Natural killer cell treated with Interleukin-12 subunit alpha and Interleukin-12 subunit beta and Interleukin-15 and Interleukin-18, amount 100 ng/mL, for 72 hours (primary cell): ENCODE results near the gene PROSER2. TPM values are rescaled to one million over a fixed set of nuclear protein-coding genes. Genes with fewer than 3 reads are reported as not detected.

Experiments
- ATAC-seq, 2 donors: fragments of 150-1000 bp; cut with Tn5 transposase in 1 of 2; sonication (Bioruptor Pico), chemical (Tn5 transposase) in 1 of 2; 2 replicates each; pipeline ENCODE4 v1.10.0; 2021
- DNase-seq: peaks from one replicate; pipeline ENCODE4 v3.0.0; 2022; ENCODE audit warnings: low spot score
- H3K27ac Mint-ChIP-seq, 2 donors: 1 replicate in 1 of 2; 2 replicates in 1 of 2; pipeline ENCODE4 v1.8.0; 2022; ENCODE audit warnings: mixed read lengths in 2 of 2, mild to moderate bottlenecking in 1 of 2, moderate library complexity in 1 of 2
- H3K27me3 Mint-ChIP-seq, 2 donors: 1 replicate in 1 of 2; 2 replicates in 1 of 2; pipeline ENCODE4 v1.8.0; 2022; ENCODE audit warnings: mixed read lengths in 2 of 2
- H3K36me3 Mint-ChIP-seq: one replicate; pipeline ENCODE4 v1.8.0; 2022; ENCODE audit warnings: mixed read lengths
- H3K4me1 Mint-ChIP-seq, 2 donors: 1 replicate in 1 of 2; 2 replicates in 1 of 2; pipeline ENCODE4 v1.8.0; 2022; ENCODE audit warnings: low read depth in 2 of 2, mixed read lengths in 2 of 2, mild to moderate bottlenecking in 1 of 2
- H3K4me3 Mint-ChIP-seq: one replicate; pipeline ENCODE4 v1.8.0; 2022; ENCODE audit warnings: mixed read lengths
- H3K9me3 Mint-ChIP-seq: 2 replicates; pipeline ENCODE4 v1.8.0; 2022; ENCODE audit warnings: mixed read lengths
- total RNA-seq, 2 donors: library from RNA; stranded (reverse); gene quantifications; one replicate each; pipeline ENCODE4 v1.2.3, GENCODE V29; 2022

Gene PROSER2
- total RNA-seq, 2 donors from 2014 or later = 0.43 to 1.2 TPM

DNA sequence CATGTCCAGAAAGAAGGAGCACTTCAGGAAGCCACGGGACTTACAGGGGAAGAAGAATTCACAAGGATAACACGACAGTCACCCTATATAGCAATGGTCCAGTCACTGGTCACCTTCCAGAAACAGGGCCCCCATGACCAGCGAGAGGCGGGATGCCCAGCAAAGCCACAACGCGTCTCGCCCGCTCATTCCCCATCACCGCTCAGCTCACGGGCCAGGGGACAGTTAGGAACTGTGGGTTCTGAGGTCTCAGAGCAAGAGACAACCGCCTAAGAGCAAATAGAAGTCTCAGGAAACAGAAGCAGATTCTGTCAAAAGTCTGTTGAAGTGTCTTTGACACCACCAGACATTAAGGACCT is 71.9 kb downstream of the PROSER2 start:
- H3K4me3 Mint-ChIP-seq = no peak overlapping the region
- H3K27ac Mint-ChIP-seq = no peak overlapping the region
- ATAC-seq (no peak), DNase-seq (no peak)
- no peaks in the 10 kb centered on the region for H3K4me1 Mint-ChIP-seq
- no peaks in the 10 kb centered on the region for H3K9me3 Mint-ChIP-seq
- no peaks in the 10 kb centered on the region for H3K36me3 Mint-ChIP-seq
- no peaks in the 10 kb centered on the region for H3K27me3 Mint-ChIP-seq

DNA sequence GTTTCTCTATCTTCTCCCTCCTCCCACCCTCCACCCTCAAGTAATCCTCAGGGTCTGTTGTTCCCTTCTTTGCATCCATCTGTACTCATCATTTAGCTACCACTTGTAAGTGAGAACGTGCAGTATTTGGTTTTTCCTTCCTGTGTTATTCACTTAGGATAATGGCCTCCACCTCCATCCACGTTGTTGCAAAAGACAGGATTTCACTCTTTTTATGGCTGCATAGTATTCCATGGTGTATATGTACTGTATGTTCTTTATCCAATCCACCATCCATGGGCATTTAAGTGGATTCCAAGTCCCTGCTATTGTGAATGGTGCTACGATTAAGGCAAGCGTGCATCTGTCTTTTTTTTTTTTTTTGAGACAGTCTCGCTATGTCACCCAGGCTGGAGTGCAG is 72.4 kb downstream of the PROSER2 start:
- Mint-ChIP-seq H3K4me1 (no peaks in the 10 kb centered on the region), H3K36me3 (no peaks in the 10 kb centered on the region), H3K27me3 (no peaks in the 10 kb centered on the region), H3K9me3 (no peaks in the 10 kb centered on the region), H3K4me3 (no peak overlapping the region), H3K27ac (no peak overlapping the region)
- DNase-seq (no peak), ATAC-seq (no peak)

DNA sequence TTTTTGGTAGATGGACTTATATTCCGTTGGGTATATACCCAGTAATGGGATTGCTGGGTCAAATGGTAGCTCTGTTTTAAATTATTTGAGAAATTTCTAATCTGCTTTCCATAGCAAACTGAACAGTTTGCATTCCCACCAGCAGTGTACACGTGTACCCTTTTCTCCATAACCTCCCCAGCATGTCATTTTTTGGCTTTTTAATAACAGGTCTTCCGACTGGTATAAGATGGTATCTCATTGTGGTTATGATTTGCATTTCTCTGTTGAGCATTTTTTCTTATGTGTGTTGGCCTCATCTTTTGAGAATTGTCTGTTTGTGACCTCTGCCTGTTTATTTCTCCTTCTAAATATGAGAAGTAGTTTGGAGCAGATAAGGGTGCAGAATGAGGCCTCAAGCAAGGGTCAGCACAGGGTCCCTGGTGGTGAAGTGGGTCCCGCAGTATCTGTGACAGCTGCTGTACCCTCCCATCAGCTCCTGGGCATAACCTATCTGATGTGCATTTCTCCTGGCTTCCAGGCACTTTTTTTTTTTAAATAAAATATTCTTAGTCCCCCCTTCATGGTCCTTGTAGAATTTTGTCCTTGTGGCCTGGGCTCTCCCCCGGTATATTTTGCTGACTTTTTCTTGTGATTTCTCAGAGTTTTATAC is 73.5 kb downstream of the PROSER2 start:
- no peaks in the 10 kb centered on the region for H3K9me3 Mint-ChIP-seq
- ATAC-seq = no peak
- H3K27ac Mint-ChIP-seq = no peak overlapping the region
- H3K4me3 Mint-ChIP-seq = no peak overlapping the region
- no peaks in the 10 kb centered on the region for H3K36me3 Mint-ChIP-seq
- DNase-seq = no peak
- H3K27me3 Mint-ChIP-seq = peaks cover 0 to 2% of the 10 kb centered on the region in 2 donors
- H3K4me1 Mint-ChIP-seq = no peaks in the 10 kb centered on the region

DNA sequence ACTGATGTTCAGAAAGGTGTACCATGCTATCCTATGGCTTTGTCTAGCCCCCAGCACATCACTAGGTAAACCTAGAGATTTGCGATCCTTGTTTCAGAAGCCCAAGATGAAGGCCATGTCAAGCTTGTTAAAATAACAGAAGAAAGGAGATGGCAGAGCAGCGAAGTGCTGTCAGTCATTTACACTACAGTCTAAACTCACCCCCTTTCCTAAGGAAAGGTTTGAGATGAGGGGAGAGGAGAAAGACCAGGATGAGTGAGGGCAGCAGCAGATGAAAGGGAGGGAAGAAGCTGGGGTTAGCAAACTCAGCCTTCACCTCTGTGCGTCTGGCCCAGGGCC is 74.8 kb downstream of the PROSER2 start:
- Mint-ChIP-seq H3K27me3 (peaks cover 8 to 10% of the 10 kb centered on the region in 2 donors), H3K36me3 (no peaks in the 10 kb centered on the region), H3K4me1 (no peaks in the 10 kb centered on the region), H3K27ac (no peak overlapping the region), H3K4me3 (no peak overlapping the region), H3K9me3 (no peaks in the 10 kb centered on the region)
- ATAC-seq (no peak), DNase-seq (no peak)

DNA sequence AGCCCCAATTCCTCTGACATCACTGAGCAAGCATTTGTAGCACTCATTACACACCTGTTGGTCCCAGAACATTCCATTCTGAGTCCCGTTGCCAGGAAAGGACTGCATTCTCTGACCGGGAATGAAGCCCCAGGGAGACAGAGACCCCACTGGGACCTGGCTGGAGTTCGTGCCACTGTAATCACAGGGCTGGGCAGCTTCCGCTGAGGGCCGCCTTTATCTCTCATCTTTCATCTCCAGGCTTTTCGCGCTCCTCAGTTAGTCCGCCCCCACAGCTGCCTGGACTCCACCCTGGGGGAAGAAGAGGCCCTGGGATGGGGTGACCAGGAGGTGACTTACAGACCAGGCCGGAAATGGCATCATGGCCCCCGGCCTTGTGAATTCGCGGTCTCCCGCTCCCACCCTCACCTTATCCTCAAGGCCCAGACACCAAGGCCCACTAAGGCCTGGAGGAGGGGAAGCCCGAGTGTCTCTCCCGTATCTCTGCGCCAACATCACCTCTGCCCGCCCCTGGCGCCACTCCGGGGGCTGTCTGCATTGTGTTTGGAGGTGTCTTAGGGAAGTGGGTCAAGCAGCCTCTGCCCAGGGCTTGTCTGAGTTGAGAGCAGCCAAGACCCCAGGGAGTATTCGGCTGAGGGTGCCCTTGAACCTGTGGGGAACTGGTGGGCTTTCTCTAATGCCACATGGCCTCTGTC is 75.4 kb downstream of the PROSER2 start:
- Mint-ChIP-seq H3K4me1 (no peaks in the 10 kb centered on the region), H3K4me3 (no peak overlapping the region), H3K27me3 (peaks cover 9 to 10% of the 10 kb centered on the region in 2 donors), H3K9me3 (no peaks in the 10 kb centered on the region), H3K36me3 (no peaks in the 10 kb centered on the region), H3K27ac (no peak overlapping the region)
- no peak for ATAC-seq
- DNase-seq = no peak

DNA sequence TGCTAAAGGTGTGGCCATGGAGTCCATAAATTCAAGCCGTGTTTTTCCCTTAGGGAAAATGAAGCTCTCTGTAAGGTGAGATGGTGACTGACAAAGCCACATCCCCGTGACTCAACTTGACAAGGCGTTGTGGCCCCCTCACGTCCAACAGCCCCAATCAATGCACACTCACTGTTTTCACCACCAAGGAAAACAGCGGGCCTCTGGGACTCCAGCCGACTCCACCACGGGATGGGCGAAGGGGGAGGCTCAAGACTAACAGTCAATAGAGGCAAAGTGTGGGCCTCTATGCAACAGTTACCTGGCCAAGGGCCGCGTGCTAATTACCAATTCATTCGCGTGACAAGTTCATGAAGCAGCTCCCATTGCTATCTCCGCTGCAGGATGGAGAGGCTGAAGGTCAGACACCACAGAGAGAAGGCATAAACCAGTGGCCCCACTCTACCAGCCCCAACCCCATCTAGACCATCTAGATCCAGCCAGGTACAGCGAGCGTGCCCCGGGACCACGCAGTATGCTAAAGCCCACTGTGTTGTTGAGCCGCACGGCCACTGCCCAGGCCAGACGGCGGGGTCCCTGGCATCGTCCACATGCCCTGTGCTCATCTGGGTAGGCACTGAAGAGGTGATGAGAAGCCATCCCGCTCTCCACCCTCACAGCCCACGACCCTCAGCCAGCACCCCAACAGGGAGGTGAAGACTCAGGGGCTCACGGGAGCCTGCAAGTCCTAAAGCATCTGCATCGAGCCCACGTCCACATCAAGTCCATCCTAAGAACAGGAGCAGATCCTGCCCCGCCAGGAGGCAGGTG is 76.1 kb downstream of the PROSER2 start:
- no peak overlapping the region for H3K4me3 Mint-ChIP-seq
- no peak overlapping the region for H3K27ac Mint-ChIP-seq
- H3K9me3 Mint-ChIP-seq = no peaks in the 10 kb centered on the region
- DNase-seq (no peak), ATAC-seq (no peak)
- H3K27me3 Mint-ChIP-seq = peaks cover 9 to 10% of the 10 kb centered on the region in 2 donors
- H3K4me1 Mint-ChIP-seq = no peaks in the 10 kb centered on the region
- H3K36me3 Mint-ChIP-seq = no peaks in the 10 kb centered on the region

DNA sequence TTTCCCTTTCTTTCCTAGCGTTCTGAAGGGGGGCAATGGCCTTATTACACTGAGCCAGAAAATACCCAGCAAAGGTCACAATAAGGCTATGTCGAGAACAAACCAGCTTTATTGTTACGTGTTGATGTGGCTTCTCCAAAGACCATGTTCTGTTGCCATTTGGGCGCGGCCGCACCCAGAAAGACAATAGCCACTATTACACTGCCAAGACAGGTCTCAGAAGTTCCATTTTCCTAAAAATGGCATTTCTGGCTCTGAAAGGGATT is 77.8 kb downstream of the PROSER2 start:
- ATAC-seq (no peak), DNase-seq (no peak)
- no peak overlapping the region for H3K4me3 Mint-ChIP-seq
- H3K27ac Mint-ChIP-seq = no peak overlapping the region
- no peaks in the 10 kb centered on the region for H3K9me3 Mint-ChIP-seq
- H3K4me1 Mint-ChIP-seq = no peaks in the 10 kb centered on the region
- H3K27me3 Mint-ChIP-seq = peaks cover 9 to 10% of the 10 kb centered on the region in 2 donors
- no peaks in the 10 kb centered on the region for H3K36me3 Mint-ChIP-seq

DNA sequence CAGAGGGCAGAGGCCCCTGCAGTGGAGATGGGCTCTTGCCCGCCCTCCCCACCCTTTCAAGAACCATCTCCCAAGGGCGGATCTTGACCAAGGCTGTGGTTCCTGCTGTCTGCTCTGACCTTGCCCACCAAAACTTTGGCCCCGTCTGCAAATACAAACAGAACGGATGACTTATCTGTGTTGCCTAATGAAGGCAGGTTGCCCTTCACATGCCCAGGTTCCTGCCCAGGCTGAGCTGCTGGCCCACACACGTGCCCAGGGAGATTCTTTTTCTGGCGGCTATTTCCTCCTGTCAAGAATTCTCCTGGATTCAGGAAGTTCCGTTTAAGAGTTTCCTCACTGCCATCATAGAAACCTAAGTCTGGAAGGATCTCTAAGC is 78.3 kb downstream of the PROSER2 start:
- H3K4me1 Mint-ChIP-seq = no peaks in the 10 kb centered on the region
- H3K27me3 Mint-ChIP-seq = peaks cover 9 to 10% of the 10 kb centered on the region in 2 donors
- H3K27ac Mint-ChIP-seq = no peak overlapping the region
- no peak overlapping the region for H3K4me3 Mint-ChIP-seq
- no peak for ATAC-seq
- no peak for DNase-seq
- H3K9me3 Mint-ChIP-seq = no peaks in the 10 kb centered on the region
- H3K36me3 Mint-ChIP-seq = no peaks in the 10 kb centered on the region

DNA sequence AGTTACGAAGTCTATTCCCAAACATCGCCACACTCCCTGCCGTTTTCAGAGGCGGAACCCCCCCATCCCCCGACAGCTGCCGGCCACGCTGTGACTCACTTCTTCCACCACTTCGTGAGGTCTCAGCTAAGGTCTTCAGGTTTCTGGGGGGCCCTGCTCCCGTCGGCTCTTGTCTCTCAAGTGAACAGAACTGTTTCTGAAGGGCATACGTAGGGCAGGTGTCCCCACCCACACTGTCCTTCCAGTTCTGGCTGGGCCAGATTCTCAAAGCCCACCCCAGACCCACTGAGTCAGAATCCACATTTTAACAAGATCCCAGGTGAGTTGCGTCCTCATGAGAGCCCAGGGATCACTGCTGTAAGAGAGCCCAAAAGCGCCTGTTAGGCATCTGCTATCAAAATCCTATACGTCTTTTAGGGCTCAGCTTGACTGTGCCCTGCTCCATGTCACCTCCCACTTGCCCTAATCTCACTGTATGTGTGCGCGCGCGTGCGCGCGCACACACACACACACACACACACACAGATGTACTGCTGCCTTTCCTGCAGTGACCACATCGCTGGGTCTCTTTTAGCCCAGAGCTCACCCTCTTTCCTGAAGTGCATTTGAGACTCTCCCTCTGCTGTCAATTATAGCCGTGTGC is 78.8 kb downstream of the PROSER2 start:
- H3K36me3 Mint-ChIP-seq = no peaks in the 10 kb centered on the region
- peaks cover 9 to 10% of the 10 kb centered on the region in 2 donors for H3K27me3 Mint-ChIP-seq
- DNase-seq (no peak), ATAC-seq (peak in 1 of 2 donors; percentile 38)
- H3K27ac Mint-ChIP-seq = no peak overlapping the region
- H3K4me3 Mint-ChIP-seq = no peak overlapping the region
- H3K4me1 Mint-ChIP-seq = peaks cover 0 to 3% of the 10 kb centered on the region in 2 donors
- H3K9me3 Mint-ChIP-seq = no peaks in the 10 kb centered on the region

DNA sequence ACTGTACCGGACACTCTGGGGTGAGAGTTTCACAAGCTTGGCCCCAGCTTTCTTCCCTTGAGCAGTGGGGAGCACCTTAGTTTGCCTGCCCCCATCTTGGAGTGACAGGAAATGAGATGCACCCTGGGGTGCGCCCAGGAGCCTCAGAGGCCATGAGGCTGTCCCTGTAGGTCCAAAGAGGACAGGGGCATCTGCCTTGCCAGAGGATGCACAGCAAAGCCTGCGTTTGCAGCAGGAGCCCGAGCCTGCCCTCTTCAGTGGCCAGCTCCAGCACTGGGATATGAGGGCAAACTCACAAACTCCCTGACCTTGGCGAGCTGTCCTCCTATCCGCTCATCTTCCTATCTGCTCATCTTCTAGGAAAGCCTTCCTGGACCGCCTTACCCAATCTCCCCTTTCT is 79.5 kb downstream of the PROSER2 start:
- Mint-ChIP-seq H3K27me3 (peaks cover 9 to 10% of the 10 kb centered on the region in 2 donors), H3K9me3 (no peaks in the 10 kb centered on the region), H3K4me3 (no peak overlapping the region), H3K36me3 (no peaks in the 10 kb centered on the region), H3K27ac (no peak overlapping the region), H3K4me1 (peaks cover 0 to 4% of the 10 kb centered on the region in 2 donors)
- DNase-seq (no peak), ATAC-seq (no peak)

DNA sequence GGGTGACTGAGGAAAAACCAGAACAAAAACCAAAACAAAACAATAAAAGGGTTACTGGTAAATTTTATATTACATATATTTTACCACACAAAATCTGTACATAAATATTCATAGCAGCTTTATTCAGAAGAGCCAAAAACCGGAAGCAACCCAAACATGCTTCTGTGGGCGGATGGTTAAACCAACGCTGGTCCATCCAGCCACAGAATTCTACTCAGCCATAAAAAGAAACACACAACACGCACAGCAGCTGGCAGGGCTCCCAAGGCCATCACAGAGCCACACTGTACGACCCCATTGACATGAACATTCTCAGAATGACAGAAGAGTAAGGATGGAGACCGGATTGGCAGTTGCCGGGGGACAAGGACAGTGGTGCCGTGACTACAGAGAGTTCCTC is 83.6 kb downstream of the PROSER2 start:
- DNase-seq (no peak), ATAC-seq (no peak)
- Mint-ChIP-seq H3K27me3 (peaks cover 8 to 11% of the 10 kb centered on the region in 2 donors), H3K4me3 (no peak overlapping the region), H3K27ac (no peak overlapping the region), H3K4me1 (peaks cover 0 to 4% of the 10 kb centered on the region in 2 donors), H3K36me3 (no peaks in the 10 kb centered on the region), H3K9me3 (no peaks in the 10 kb centered on the region)

DNA sequence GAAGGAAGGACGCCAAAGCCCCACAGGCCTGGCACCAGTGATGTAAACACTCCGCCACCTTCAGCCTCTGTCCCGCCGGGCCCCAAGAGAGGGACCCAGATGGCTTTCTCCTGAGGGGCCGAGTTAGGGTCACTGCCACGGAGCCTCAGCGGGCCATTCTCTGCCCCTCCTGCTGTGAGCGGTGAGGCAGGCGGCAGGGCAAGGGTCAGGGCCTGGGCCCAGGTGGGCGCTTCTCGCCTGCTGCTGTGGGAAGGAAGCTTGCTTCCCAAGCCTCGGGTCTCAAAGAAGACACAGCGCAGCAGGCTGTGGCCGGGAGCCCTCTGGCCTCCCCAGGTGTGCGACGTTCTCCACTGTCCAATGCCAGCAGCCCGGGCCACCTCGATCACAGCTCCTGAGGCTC is 84.8 kb downstream of the PROSER2 start:
- Mint-ChIP-seq H3K36me3 (no peaks in the 10 kb centered on the region), H3K27me3 (peaks cover 0 to 4% of the 10 kb centered on the region in 2 donors), H3K9me3 (no peaks in the 10 kb centered on the region), H3K4me1 (peaks cover 0 to 4% of the 10 kb centered on the region in 2 donors), H3K27ac (no peak overlapping the region), H3K4me3 (no peak overlapping the region)
- ATAC-seq = peak; percentile 47 to 48
- DNase-seq = no peak

DNA sequence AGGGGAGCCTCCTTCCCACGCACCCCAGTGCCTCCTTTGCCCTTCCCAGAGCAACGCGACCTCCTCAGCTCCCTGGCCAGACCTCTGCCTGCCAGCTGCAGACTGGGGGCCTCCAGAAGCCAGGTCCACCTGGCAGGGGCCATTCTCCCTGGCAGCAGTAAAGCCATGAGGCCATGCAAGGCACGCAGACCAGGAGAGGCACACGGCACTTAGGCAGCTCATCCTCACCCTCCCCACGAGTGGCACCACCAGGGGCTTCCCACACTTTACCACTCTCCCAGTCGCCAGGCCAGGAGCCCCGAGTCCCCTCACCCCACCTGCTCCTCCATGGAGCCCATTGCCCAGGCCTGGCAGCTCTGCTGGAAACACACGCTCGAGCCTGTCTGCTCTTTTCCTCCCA is 85.4 kb downstream of the PROSER2 start:
- Mint-ChIP-seq H3K27ac (no peak overlapping the region), H3K4me1 (peaks cover 0 to 4% of the 10 kb centered on the region in 2 donors), H3K36me3 (no peaks in the 10 kb centered on the region), H3K27me3 (peaks cover 0 to 2% of the 10 kb centered on the region in 2 donors), H3K9me3 (no peaks in the 10 kb centered on the region), H3K4me3 (no peak overlapping the region)
- no peak for DNase-seq
- peak in 1 of 2 donors; percentile 48 for ATAC-seq

DNA sequence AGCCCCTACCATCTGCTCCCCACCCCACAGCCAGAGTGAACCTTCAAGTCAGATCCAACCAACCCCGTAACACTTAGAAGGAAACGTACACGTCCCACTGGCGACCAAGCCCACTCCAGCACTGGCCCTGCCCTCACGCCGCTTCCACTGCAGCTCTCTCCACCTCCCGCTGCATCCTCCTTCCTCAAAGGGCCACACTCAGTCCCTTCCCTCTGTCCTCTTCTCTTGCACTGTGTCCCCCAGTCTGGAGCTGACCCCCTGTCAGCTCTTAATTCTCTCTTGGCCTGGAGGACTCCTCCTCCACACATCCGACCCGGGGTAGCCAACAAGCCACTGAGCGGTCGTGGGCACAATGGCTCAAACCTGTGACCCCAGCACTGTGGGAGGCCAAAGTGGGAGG is 85.8 kb downstream of the PROSER2 start:
- Mint-ChIP-seq H3K4me3 (no peak overlapping the region), H3K27me3 (peaks cover 0 to 2% of the 10 kb centered on the region in 2 donors), H3K9me3 (no peaks in the 10 kb centered on the region), H3K4me1 (peaks cover 0 to 4% of the 10 kb centered on the region in 2 donors), H3K36me3 (no peaks in the 10 kb centered on the region), H3K27ac (no peak overlapping the region)
- ATAC-seq = peak in 1 of 2 donors; percentile 16
- DNase-seq = no peak
